GM19240 (cell line): ENCODE data around the gene OTUB1.
"Not testable (repeated sequence)": the region's sequence is repeated elsewhere in the genome, so short reads cannot be mapped to it uniquely, and the experiment has no call there.

Source experiments
- DNase-seq: peaks from one replicate; pipeline ENCODE4 v3.0.0; 2011; ENCODE audit warnings: low spot score; ENCODE audit not compliant: insufficient read length

The OTUB1 gene

GRCh38 chr11:64042301-64042700 lies 56.1 kb downstream of the OTUB1 start:
- DNase-seq, result no peak

DNA sequence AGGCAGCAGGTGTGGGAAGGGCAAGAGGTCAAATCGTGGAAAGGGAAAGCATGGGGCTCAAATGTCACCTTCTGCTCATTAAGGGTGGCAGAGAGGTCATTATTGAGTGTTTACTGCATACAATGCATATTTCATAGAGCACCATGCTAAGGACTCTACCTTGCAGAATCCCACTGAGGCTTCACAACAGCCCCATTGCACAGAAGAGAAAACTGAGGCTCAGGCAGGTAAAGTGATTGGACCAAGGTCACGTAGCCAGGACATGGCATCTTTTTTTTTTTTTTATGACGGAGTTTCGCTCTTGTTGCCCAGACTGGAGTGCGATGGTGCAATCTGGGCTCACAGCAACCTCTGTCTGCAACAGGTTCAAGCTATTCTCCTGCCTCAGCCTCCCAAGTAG lies 57.3 kb downstream of the OTUB1 start:
- no peak for DNase-seq

- DNase-seq, result no peak
Observed at GRCh38 chr11:64044730-64045393, 58.6 kb downstream of the OTUB1 start.

GRCh38 chr11:64045700-64046099 lies 59.5 kb downstream of the OTUB1 start:
- no peak for DNase-seq

DNA sequence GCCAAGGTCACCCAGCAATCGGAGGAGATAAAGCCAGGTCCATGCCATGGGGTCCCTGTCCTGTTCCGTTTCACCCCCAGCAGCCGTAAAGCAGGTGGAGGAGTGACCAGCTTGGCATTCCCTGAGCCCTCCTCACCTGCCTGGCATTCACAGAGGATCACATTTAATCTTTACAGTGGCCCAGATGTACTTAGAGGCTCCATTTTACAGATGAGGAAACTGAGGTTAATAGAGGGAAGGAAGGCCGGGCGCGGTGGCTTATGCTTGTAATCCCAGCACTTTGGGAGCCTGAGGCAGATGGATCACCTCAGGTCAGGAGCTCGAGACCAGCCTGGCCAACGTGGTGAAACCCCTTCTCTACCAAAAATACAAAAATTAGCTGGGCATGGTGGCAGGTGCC lies 61.1 kb downstream of the OTUB1 start:
- DNase-seq, result not testable (repeated sequence)
